ENCODE data around the gene NPAS3.

- no peak for TF ChIP-seq CTCF (conservative IDR thresholded peaks at IDR 0.05; ENCODE audit: low read length)
- no peak for TF ChIP-seq EZH2phosphoT487 (IDR thresholded peaks at IDR 0.05; ENCODE audit: borderline replicate concordance, low read depth, low read length)
Observed at GRCh38 chr14:33254861-33255395, 316.2 kb downstream of the NPAS3 start.
